OCI-LY3 (cell line): Measurements from ENCODE around the gene SNRNP25.

Experiments used
- CTCF ChIP-seq: fragments of 200-600, 300-600 bp; sonication (generic); IDR thresholded peaks from 2 replicates; pipeline ENCODE4 v1.5.1; 2014; ENCODE audit warnings: antibody characterized with exemption, low read length, low read depth
- EZH2phosphoT487 ChIP-seq: fragments of 200-600 bp; shearing (Covaris generic); IDR thresholded peaks from 2 replicates; pipeline ENCODE4 v1.6.1; 2018; ENCODE audit warnings: antibody characterized with exemption, mixed run types, low read depth

GRCh38 chr16:9903-10665, 43.5 kb upstream of the SNRNP25 start:
- no peak for TF ChIP-seq EZH2phosphoT487
- TF ChIP-seq CTCF = no peak
